ENCODE data around the gene LEMD2.

DNA sequence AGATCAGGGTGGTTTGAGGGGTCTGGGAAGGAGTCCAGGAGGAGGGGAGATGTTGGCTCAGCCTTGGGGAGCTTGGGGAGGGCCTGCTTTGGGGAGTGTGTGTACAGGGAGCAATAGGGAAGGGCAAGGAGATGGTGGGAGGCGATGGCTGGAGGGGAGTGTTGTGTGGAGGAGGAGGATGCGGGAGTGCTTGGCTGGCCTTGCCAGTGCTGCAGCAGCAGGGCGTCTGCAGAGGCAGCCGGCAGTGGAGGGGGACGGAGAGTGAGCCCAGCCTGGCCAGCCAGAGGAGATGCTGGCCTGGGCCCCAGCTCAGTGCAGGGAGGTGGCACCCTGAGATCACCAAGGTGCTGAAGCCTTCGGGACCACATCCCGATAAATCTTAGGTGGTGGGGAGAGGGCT lies 46.1 kb downstream of the LEMD2 start:
- TF ChIP-seq CTCF (optimal IDR thresholded peaks at IDR 0.05 in 1 of 3, IDR thresholded peaks at IDR 0.05 in 1 of 3, conservative IDR thresholded peaks at IDR 0.05 in 1 of 3; ENCODE audit: extremely low read depth in 1 of 3, insufficient read depth in 2 of 3, low read length in 3 of 3) (no peak), EZH2 (IDR thresholded peaks at IDR 0.05; ENCODE audit: low read length) (no peak)

Data from keratinocyte (primary cell).